Endothelial cell of umbilical vein (primary cell): ENCODE measurements around the gene REM1. TPM values are rescaled to one million over a fixed set of nuclear protein-coding genes. Genes with fewer than 3 reads are reported as not detected.

Source experiments
- BruUV-seq: library from RNA; stranded (reverse); fragments of 400-500 nt; replicated peaks from 2 replicates; lab custom pipeline; 2021; lab: Mats Ljungman, UMichigan
- CTCF ChIA-PET: fragments of 300-600, 350-600 bp; sonication (Branson Sonifier 250); formaldehyde crosslinking; loops from one replicate; lab custom pipeline; 2021; ENCODE audit warnings: antibody characterized with exemption, inconsistent platforms; lab: Charles Lee
- POLR2A ChIA-PET: fragments of 300-600, 350-600 bp; sonication (Branson Sonifier 250); formaldehyde crosslinking; loops from one replicate; lab custom pipeline; 2021; ENCODE audit warnings: antibody characterized with exemption, inconsistent platforms; lab: Charles Lee
- DNase-seq: peaks from one replicate; pipeline ENCODE4 v3.0.0-alpha.2; 2011; ENCODE audit warnings: low read depth, low spot score
- FAIRE-seq: peaks from 2 replicates; lab custom pipeline; 2011; peaks lifted over from hg19 to GRCh38; lab: Jason Lieb, UNC
- H2AFZ ChIP-seq: 2 replicates; pipeline ENCODE4 v1.6.0; 2012; ENCODE audit warnings: low read depth, low read length, control low read depth, inconsistent platforms
- H3K27ac ChIP-seq: 2 replicates; pipeline ENCODE4 v1.5.1; 2011; ENCODE audit warnings: low read depth, mild to moderate bottlenecking, control low read depth, low read length, moderate library complexity; ENCODE audit not compliant: insufficient read depth
- H3K27me3 ChIP-seq, 2 experiments: 2 replicates each; pipeline versions ENCODE4 v1.6.0 to v1.6.1; 2011; ENCODE audit warnings: low read length in 2 of 2, mixed read lengths in 1 of 2; ENCODE audit not compliant: control insufficient read depth in 2 of 2, insufficient read depth in 2 of 2
- H3K36me3 ChIP-seq, 2 experiments: 2 replicates in 1 of 2; 3 replicates in 1 of 2; pipeline ENCODE4 v1.5.1; 2011; ENCODE audit warnings: low read length in 2 of 2, mild to moderate bottlenecking in 1 of 2, moderate library complexity in 1 of 2; ENCODE audit not compliant: control insufficient read depth in 2 of 2, insufficient read depth in 2 of 2; ENCODE audit errors: extremely low read depth in 1 of 2
- H3K4me1 ChIP-seq: 3 replicates; pipeline ENCODE4 v1.5.1; 2011; ENCODE audit warnings: mild to moderate bottlenecking, low read length; ENCODE audit not compliant: control insufficient read depth, insufficient read depth; ENCODE audit errors: extremely low read depth
- H3K4me2 ChIP-seq: 2 replicates; pipeline ENCODE4 v1.6.1; 2011; ENCODE audit warnings: low read length, control low read depth, mixed read lengths; ENCODE audit not compliant: insufficient read depth
- H3K4me3 ChIP-seq, 3 experiments: fragments of 200-600 bp in 1 of 3; sonication (generic), shearing (Covaris generic) in 1 of 3; replicated peaks in 1 of 3; 2 replicates each; pipeline ENCODE4 v1.5.1; 2011 to 2016; ENCODE audit warnings: control low read depth in 3 of 3, low read length in 3 of 3, mild to moderate bottlenecking in 2 of 3, inconsistent platforms in 1 of 3, low read depth in 1 of 3, moderate library complexity in 1 of 3; ENCODE audit not compliant: insufficient read depth in 1 of 3
- H3K79me2 ChIP-seq: 2 replicates; pipeline ENCODE4 v1.6.0; 2012; ENCODE audit warnings: low read length, inconsistent platforms; ENCODE audit not compliant: control insufficient read depth, insufficient read depth
- H3K9ac ChIP-seq: replicated peaks from 2 replicates; pipeline ENCODE3; 2011; ENCODE audit warnings: low read length, control low read depth; ENCODE audit not compliant: insufficient read depth; ENCODE audit errors: extremely low read depth
- H3K9me1 ChIP-seq: replicated peaks from 3 replicates; pipeline ENCODE4 v1.6.0; 2011; ENCODE audit warnings: mild to moderate bottlenecking, low read length; ENCODE audit not compliant: control insufficient read depth, insufficient read depth; ENCODE audit errors: extremely low read depth
- H3K9me3 ChIP-seq: replicated peaks from 2 replicates; pipeline ENCODE4 v1.5.1; 2012; ENCODE audit warnings: low read length, inconsistent platforms; ENCODE audit not compliant: control insufficient read depth, insufficient read depth
- H4K20me1 ChIP-seq: replicated peaks from 2 replicates; pipeline ENCODE3; 2011; ENCODE audit warnings: mild to moderate bottlenecking, low read length; ENCODE audit not compliant: control insufficient read depth, insufficient read depth; ENCODE audit errors: extremely low read depth
- FOS ChIP-seq: IDR thresholded peaks from 2 replicates; pipeline ENCODE4 v1.6.1; 2011; ENCODE audit warnings: mild to moderate bottlenecking, low read length, moderate library complexity, borderline replicate concordance; ENCODE audit not compliant: insufficient read depth
- GATA2 ChIP-seq: IDR thresholded peaks from 2 replicates; pipeline ENCODE4 v1.7.0; 2011; ENCODE audit warnings: low read depth, mild to moderate bottlenecking, moderate library complexity, mixed read lengths, low read length; ENCODE audit not compliant: insufficient read length, insufficient read depth
- POLR2A ChIP-seq: IDR thresholded peaks from 2 replicates; pipeline ENCODE4 v1.6.1; 2012; ENCODE audit warnings: low read depth, mild to moderate bottlenecking, control low read depth, low read length
- POLR2AphosphoS5 ChIP-seq: IDR thresholded peaks from 2 replicates; pipeline ENCODE4 v1.6.1; 2012; ENCODE audit warnings: low read depth, mild to moderate bottlenecking, control low read depth, low read length, moderate library complexity; ENCODE audit not compliant: insufficient read depth
- dilution Hi-C: fragments of 300-500 bp; cut with MboI; formaldehyde crosslinking; loops from one replicate; pipeline ENCODE4 v1.15.0; 2019; ENCODE audit warnings: low sequenced_read_pairs; ENCODE audit not compliant: extremely low pct_ligation_motif_present
- intact Hi-C: fragments of 100-400 bp; cut with micrococcal nuclease; formaldehyde crosslinking; loops from one replicate; pipeline ENCODE4 v1.10.0; 2022
- polyA plus RNA-seq, 4 experiments: library from polyadenylated mRNA; depleted of rRNA in 3 of 4; stranded (reverse) in 3 of 4; unstranded in 1 of 4; fragments of >200 nt; gene quantifications; 2 replicates each; pipeline versions ENCODE4 v1.2.1 to v1.2.3, GENCODE V29; 2011 to 2012; ENCODE audit warnings: missing spikeins in 1 of 4
- total RNA-seq: library from RNA; stranded (reverse); gene quantifications from 2 replicates; pipeline ENCODE4 v1.2.3, GENCODE V29; 2021
- TF ChIP-seq, protein P1 (sequence below): IDR thresholded peaks from 2 replicates; pipeline ENCODE4 v1.6.1; 2011; ENCODE audit not compliant: insufficient read depth, insufficient read length
- TF ChIP-seq, protein P2 (sequence below), 2 donors: IDR thresholded peaks; 1 replicate in 1 of 2; 2 replicates in 1 of 2; pipeline ENCODE4 v1.5.1; 2011; ENCODE audit warnings: low read length in 2 of 2, mild to moderate bottlenecking in 2 of 2, moderate library complexity in 2 of 2, control low read depth in 1 of 2, inconsistent platforms in 1 of 2, low read depth in 1 of 2; ENCODE audit not compliant: insufficient read depth in 1 of 2; ENCODE audit errors: extremely low read depth in 1 of 2

The REM1 gene
- total and polyA plus RNA-seq, 2 donors (not counting 3 experiments of a cell fraction or from before 2014, with no cell fraction given), result 0.14 TPM; not detected in 1

DNA sequence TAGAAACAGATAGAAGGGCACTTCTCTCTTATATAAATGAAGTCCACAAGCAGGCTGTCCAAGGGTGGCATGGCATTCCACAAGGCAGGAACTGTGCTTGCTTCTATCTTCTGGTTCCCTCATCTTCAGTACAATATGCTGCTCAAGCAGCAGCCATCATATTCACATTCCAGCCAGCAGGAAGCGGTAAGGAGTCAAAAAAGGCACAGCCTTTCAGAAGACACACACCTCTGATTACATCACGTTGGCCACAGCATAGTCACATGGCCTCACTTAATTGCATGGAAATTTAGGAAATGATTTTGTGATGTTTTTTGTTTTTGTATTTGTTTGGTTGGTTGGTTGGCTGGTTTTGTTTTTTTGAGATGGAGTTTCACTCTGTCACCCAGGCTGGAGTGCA, 19.0 kb downstream of the REM1 start:
- Histone ChIP-seq H3K27ac (no peak overlapping the region), H3K36me3 (no peaks in the 10 kb centered on the region), H3K79me2 (no peaks in the 10 kb centered on the region), H3K4me3 (no peak overlapping the region), H3K4me1 (no peaks in the 10 kb centered on the region), H3K27me3 (peaks cover 12 to 24% of the 10 kb centered on the region in 2 experiments), H3K4me2 (no peak overlapping the region), H2AFZ (no peak overlapping the region), H3K9ac (no peak overlapping the region), H3K9me3 (no peaks in the 10 kb centered on the region), H4K20me1 (no peaks in the 10 kb centered on the region), H3K9me1 (no peaks in the 10 kb centered on the region)
- no TSS peak for BruUV-seq
- ChIA-PET CTCF (interaction anchor here (1.0 kb wide), 1 partner anchor 9 kb away, joined by 7 read pairs; no protein-coding TSS in a partner anchor), POLR2A (no interaction called here)
- FAIRE-seq (no peak), DNase-seq (no peak)
- TF ChIP-seq, protein P1, sequence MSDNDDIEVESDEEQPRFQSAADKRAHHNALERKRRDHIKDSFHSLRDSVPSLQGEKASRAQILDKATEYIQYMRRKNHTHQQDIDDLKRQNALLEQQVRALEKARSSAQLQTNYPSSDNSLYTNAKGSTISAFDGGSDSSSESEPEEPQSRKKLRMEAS, result no peak
- TF ChIP-seq, protein P2, sequence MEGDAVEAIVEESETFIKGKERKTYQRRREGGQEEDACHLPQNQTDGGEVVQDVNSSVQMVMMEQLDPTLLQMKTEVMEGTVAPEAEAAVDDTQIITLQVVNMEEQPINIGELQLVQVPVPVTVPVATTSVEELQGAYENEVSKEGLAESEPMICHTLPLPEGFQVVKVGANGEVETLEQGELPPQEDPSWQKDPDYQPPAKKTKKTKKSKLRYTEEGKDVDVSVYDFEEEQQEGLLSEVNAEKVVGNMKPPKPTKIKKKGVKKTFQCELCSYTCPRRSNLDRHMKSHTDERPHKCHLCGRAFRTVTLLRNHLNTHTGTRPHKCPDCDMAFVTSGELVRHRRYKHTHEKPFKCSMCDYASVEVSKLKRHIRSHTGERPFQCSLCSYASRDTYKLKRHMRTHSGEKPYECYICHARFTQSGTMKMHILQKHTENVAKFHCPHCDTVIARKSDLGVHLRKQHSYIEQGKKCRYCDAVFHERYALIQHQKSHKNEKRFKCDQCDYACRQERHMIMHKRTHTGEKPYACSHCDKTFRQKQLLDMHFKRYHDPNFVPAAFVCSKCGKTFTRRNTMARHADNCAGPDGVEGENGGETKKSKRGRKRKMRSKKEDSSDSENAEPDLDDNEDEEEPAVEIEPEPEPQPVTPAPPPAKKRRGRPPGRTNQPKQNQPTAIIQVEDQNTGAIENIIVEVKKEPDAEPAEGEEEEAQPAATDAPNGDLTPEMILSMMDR (IDR thresholded peaks at IDR 0.05; ENCODE audit: extremely low read depth in 1 of 2, insufficient read depth in 1 of 2, low read depth in 1 of 2, low read length in 2 of 2), result peak; percentile 9 to 11
- no peak for TF ChIP-seq POLR2A
- intact Hi-C loops, result no loop called here
- dilution Hi-C loops, result no loop called here

- no peak overlapping the region for H3K4me3 ChIP-seq
- DNase-seq (no peak), FAIRE-seq (no peak)
- BruUV-seq, result no TSS peak
- H3K79me2 ChIP-seq, result no peaks in the 10 kb centered on the region
- no peak overlapping the region for H3K27ac ChIP-seq
- H3K9ac ChIP-seq, result no peak overlapping the region
- H4K20me1 ChIP-seq, result no peaks in the 10 kb centered on the region
- TF ChIP-seq, protein P1, result no peak
- TF ChIP-seq POLR2A (no peak), POLR2AphosphoS5 (no peak), GATA2 (no peak), FOS (no peak)
- dilution Hi-C loops (no loop called here), intact Hi-C loops (no loop called here)
- H3K4me1 ChIP-seq, result no peaks in the 10 kb centered on the region
- H3K9me1 ChIP-seq, result no peaks in the 10 kb centered on the region
- no peaks in the 10 kb centered on the region for H3K9me3 ChIP-seq
- POLR2A ChIA-PET, result no interaction called here
- no peak overlapping the region for H3K4me2 ChIP-seq
- H2AFZ ChIP-seq, result no peak overlapping the region
- peaks cover 14 to 24% of the 10 kb centered on the region in 2 experiments for H3K27me3 ChIP-seq
- CTCF ChIA-PET, result interaction anchor here (1.1 to 1.8 kb wide), 2 partner anchors 19 to 36 kb away, joined by 3 to 7 read pairs; no protein-coding TSS in a partner anchor
- H3K36me3 ChIP-seq, result no peaks in the 10 kb centered on the region
Observed at GRCh38 chr20:31496761-31497295, 21.7 kb downstream of the REM1 start.
